SK-N-MC (cell line): ENCODE results near the gene TARP.

Experiments
- DNase-seq: peaks from one replicate; pipeline ENCODE4 v3.0.0-alpha.2; 2011; ENCODE audit warnings: low read depth, low spot score
- H3K27ac ChIP-seq: fragments of 200-600 bp; sonication (generic); 2 replicates; pipeline ENCODE4 v1.5.1; 2016; ENCODE audit warnings: mixed run types
- H3K36me3 ChIP-seq: fragments of 200-600 bp; sonication (generic); 2 replicates; pipeline ENCODE4 v1.6.1; 2017; ENCODE audit warnings: antibody characterized with exemption, low read length, mixed read lengths; ENCODE audit not compliant: insufficient read depth
- H3K4me3 ChIP-seq: fragments of 200-600 bp; sonication (generic); 2 replicates; pipeline ENCODE4 v1.5.1; 2016
- H3K9ac ChIP-seq: fragments of 200-600 bp; sonication (generic); 2 replicates; pipeline ENCODE4 v1.8.0; 2017; ENCODE audit warnings: mixed run types, mixed read lengths; ENCODE audit not compliant: insufficient read length
- H3K9me3 ChIP-seq: fragments of 200-600 bp; sonication (generic); 2 replicates; pipeline ENCODE4 v1.6.1; 2017; ENCODE audit warnings: low read depth, mild to moderate bottlenecking, antibody characterized with exemption, low read length, moderate library complexity, mixed read lengths
- EZH2 ChIP-seq: fragments of 200-600 bp; sonication (generic); IDR thresholded peaks from one replicate; pipeline ENCODE4 v1.6.1; 2017; ENCODE audit warnings: antibody characterized with exemption
- FOXP2 ChIP-seq: optimal IDR thresholded peaks from 2 replicates; pipeline ENCODE3; 2011; ENCODE audit warnings: mild to moderate bottlenecking, moderate library complexity; ENCODE audit not compliant: insufficient read depth; ENCODE audit errors: extremely low read length, control extremely low read depth
- POLR2AphosphoS5 ChIP-seq: IDR thresholded peaks from 2 replicates; pipeline ENCODE4 v1.6.1; 2012; ENCODE audit warnings: mild to moderate bottlenecking, low read depth, low read length, borderline replicate concordance

The TARP gene

GRCh38 chr7:38229386-38229785 lies 44.0 kb downstream of the TARP start:
- Histone ChIP-seq H3K9ac (no peak overlapping the region), H3K9me3 (no peaks in the 10 kb centered on the region), H3K36me3 (peaks cover 19% of the 10 kb centered on the region), H3K4me3 (no peak overlapping the region), H3K27ac (no peak overlapping the region)
- no peak for TF ChIP-seq FOXP2
- TF ChIP-seq POLR2AphosphoS5, result no peak
- no peak for TF ChIP-seq EZH2
- no peak for DNase-seq

- Histone ChIP-seq H3K36me3 (peaks cover 26% of the 10 kb centered on the region), H3K9me3 (no peaks in the 10 kb centered on the region), H3K4me3 (no peak overlapping the region), H3K9ac (no peak overlapping the region), H3K27ac (no peak overlapping the region)
- no peak for TF ChIP-seq EZH2
- TF ChIP-seq FOXP2, result no peak
- TF ChIP-seq POLR2AphosphoS5, result no peak
- DNase-seq, result no peak
These were observed 49.0 kb downstream of the TARP start for GRCh38 chr7:38224392-38224791.

- TF ChIP-seq EZH2, result no peak
- no peak for TF ChIP-seq FOXP2
- no peak for TF ChIP-seq POLR2AphosphoS5
- H3K9me3 ChIP-seq, result no peaks in the 10 kb centered on the region
- no peak for DNase-seq
- peaks cover 21% of the 10 kb centered on the region for H3K36me3 ChIP-seq
- no peak overlapping the region for H3K27ac ChIP-seq
- no peak overlapping the region for H3K4me3 ChIP-seq
- no peak overlapping the region for H3K9ac ChIP-seq
These were observed 50.1 kb downstream of the TARP start for GRCh38 chr7:38223306-38223705.

GRCh38 chr7:38222481-38223096 lies 50.8 kb downstream of the TARP start:
- TF ChIP-seq FOXP2 (no peak), EZH2 (no peak), POLR2AphosphoS5 (no peak)
- Histone ChIP-seq H3K4me3 (no peak overlapping the region), H3K27ac (no peak overlapping the region), H3K9ac (no peak overlapping the region), H3K36me3 (peaks cover 27% of the 10 kb centered on the region), H3K9me3 (no peaks in the 10 kb centered on the region)
- peak; percentile 22 for DNase-seq

GRCh38 chr7:38220452-38220851 lies 53.0 kb downstream of the TARP start:
- Histone ChIP-seq H3K9me3 (no peaks in the 10 kb centered on the region), H3K9ac (no peak overlapping the region), H3K36me3 (peaks cover 34% of the 10 kb centered on the region), H3K27ac (no peak overlapping the region), H3K4me3 (no peak overlapping the region)
- no peak for DNase-seq
- TF ChIP-seq FOXP2 (no peak), POLR2AphosphoS5 (no peak), EZH2 (no peak)

- H3K9ac ChIP-seq, result no peak overlapping the region
- H3K27ac ChIP-seq, result no peak overlapping the region
- no peak for DNase-seq
- H3K4me3 ChIP-seq, result no peak overlapping the region
- H3K36me3 ChIP-seq, result peaks cover 34% of the 10 kb centered on the region
- TF ChIP-seq EZH2 (no peak), POLR2AphosphoS5 (no peak), FOXP2 (no peak)
- no peaks in the 10 kb centered on the region for H3K9me3 ChIP-seq
These were observed 55.8 kb downstream of the TARP start for GRCh38 chr7:38217672-38218071.

- H3K4me3 ChIP-seq, result no peak overlapping the region
- H3K9ac ChIP-seq, result no peak overlapping the region
- H3K36me3 ChIP-seq, result peaks cover 39% of the 10 kb centered on the region
These were observed 57.4 kb downstream of the TARP start for GRCh38 chr7:38215735-38216670.

GRCh38 chr7:38215115-38215514 lies 58.3 kb downstream of the TARP start:
- Histone ChIP-seq H3K27ac (no peak overlapping the region), H3K9me3 (no peaks in the 10 kb centered on the region), H3K36me3 (peaks cover 32% of the 10 kb centered on the region), H3K4me3 (no peak overlapping the region), H3K9ac (peak overlapping the region; percentile 1)
- no peak for DNase-seq
- TF ChIP-seq POLR2AphosphoS5, result no peak
- no peak for TF ChIP-seq FOXP2
- TF ChIP-seq EZH2, result no peak

More at GRCh38 chr7:38215735-38216670, 57.4 kb downstream of the TARP start:
- no peak for TF ChIP-seq EZH2
- TF ChIP-seq POLR2AphosphoS5, result no peak
- TF ChIP-seq FOXP2, result no peak
- H3K9me3 ChIP-seq, result no peaks in the 10 kb centered on the region
- no peak for DNase-seq
- H3K27ac ChIP-seq, result no peak overlapping the region
